ENCODE results near the gene GOLGA8B.

DNA sequence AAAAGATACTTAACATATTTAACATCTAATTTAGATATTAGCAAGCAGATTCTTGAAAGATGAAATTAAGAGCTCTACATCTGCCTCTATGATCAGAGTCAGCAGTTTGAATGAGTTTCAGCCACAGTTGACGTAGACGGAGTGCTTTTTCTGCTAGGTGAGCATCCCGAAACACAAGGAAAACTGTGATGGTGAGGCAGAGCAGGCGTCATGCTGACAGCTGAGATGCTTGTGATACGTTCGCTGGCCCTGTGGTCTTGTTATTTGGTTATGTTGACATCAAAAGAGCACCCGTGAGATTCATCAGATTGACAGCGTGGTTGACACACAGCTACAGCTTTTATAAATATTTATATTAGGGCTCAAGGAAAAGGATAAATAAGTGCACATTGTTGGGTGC is 19.6 kb upstream of the GOLGA8B start:
- TF ChIP-seq, protein P1, sequence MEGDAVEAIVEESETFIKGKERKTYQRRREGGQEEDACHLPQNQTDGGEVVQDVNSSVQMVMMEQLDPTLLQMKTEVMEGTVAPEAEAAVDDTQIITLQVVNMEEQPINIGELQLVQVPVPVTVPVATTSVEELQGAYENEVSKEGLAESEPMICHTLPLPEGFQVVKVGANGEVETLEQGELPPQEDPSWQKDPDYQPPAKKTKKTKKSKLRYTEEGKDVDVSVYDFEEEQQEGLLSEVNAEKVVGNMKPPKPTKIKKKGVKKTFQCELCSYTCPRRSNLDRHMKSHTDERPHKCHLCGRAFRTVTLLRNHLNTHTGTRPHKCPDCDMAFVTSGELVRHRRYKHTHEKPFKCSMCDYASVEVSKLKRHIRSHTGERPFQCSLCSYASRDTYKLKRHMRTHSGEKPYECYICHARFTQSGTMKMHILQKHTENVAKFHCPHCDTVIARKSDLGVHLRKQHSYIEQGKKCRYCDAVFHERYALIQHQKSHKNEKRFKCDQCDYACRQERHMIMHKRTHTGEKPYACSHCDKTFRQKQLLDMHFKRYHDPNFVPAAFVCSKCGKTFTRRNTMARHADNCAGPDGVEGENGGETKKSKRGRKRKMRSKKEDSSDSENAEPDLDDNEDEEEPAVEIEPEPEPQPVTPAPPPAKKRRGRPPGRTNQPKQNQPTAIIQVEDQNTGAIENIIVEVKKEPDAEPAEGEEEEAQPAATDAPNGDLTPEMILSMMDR (IDR thresholded peaks at IDR 0.05; ENCODE audit: insufficient read depth, low read length, poor library complexity, severe bottlenecking): no peak
- TF ChIP-seq EZH2phosphoT487 (conservative IDR thresholded peaks at IDR 0.05; ENCODE audit: low read length): no peak
